Dendritic cell treated with granulocyte-macrophage colony-stimulating factor and Interleukin-4, amounts not matched to agents 40 ng/mL and 50 ng/mL, for 4 days (primary cell): ENCODE measurements around the gene FMO5.
"Not testable (repeated sequence)": the region's sequence is repeated elsewhere in the genome, so short reads cannot be mapped to it uniquely, and the experiment has no call there.

Experiments
- H3K27ac Mint-ChIP-seq: one replicate; pipeline ENCODE4 v1.8.0; 2022; ENCODE audit warnings: mild to moderate bottlenecking, mixed read lengths
- H3K27me3 Mint-ChIP-seq: one replicate; pipeline ENCODE4 v1.8.0; 2022; ENCODE audit warnings: mild to moderate bottlenecking, mixed read lengths
- H3K36me3 Mint-ChIP-seq: one replicate; pipeline ENCODE4 v1.8.0; 2022; ENCODE audit warnings: low read depth, mixed read lengths
- H3K4me1 Mint-ChIP-seq: one replicate; pipeline ENCODE4 v1.8.0; 2022; ENCODE audit warnings: low read depth, mixed read lengths
- H3K4me3 Mint-ChIP-seq: one replicate; pipeline ENCODE4 v1.8.0; 2022; ENCODE audit warnings: mild to moderate bottlenecking, moderate library complexity, mixed read lengths
- H3K9me3 Mint-ChIP-seq: one replicate; pipeline ENCODE4 v1.8.0; 2022; ENCODE audit warnings: mixed read lengths
- intact Hi-C: fragments of 100-400 bp; cut with micrococcal nuclease; formaldehyde crosslinking; loops from one replicate; pipeline ENCODE4 v1.15.0; 2022

FMO5 gene

GRCh38 chr1:147245586-147246021 is 20.5 kb upstream of the FMO5 start:
- Mint-ChIP-seq H3K4me3 (no peak overlapping the region), H3K27ac (peak overlapping the region; percentile 53), H3K4me1 (peaks cover 54% of the 10 kb centered on the region)

GRCh38 chr1:147245129-147245528 is 20.0 kb upstream of the FMO5 start:
- no peaks in the 10 kb centered on the region for H3K27me3 Mint-ChIP-seq
- H3K9me3 Mint-ChIP-seq: no peaks in the 10 kb centered on the region
- peaks cover 50% of the 10 kb centered on the region for H3K4me1 Mint-ChIP-seq
- H3K36me3 Mint-ChIP-seq: peaks cover 6% of the 10 kb centered on the region
- intact Hi-C loops: loop anchor here (10.0 kb wide), 1 partner anchor 160 kb away; no protein-coding TSS in a partner anchor
- no peak overlapping the region for H3K4me3 Mint-ChIP-seq
- peak overlapping the region; percentile 53 for H3K27ac Mint-ChIP-seq

More at GRCh38 chr1:147245586-147246021, 20.5 kb upstream of the FMO5 start:
- intact Hi-C loops: loop anchor here (10.0 kb wide), 1 partner anchor 161 kb away; no protein-coding TSS in a partner anchor
- H3K27me3 Mint-ChIP-seq: no peaks in the 10 kb centered on the region
- peaks cover 6% of the 10 kb centered on the region for H3K36me3 Mint-ChIP-seq
- no peaks in the 10 kb centered on the region for H3K9me3 Mint-ChIP-seq

GRCh38 chr1:147243841-147244240 is 18.7 kb upstream of the FMO5 start:
- H3K27ac Mint-ChIP-seq: peak overlapping the region; percentile 84

DNA sequence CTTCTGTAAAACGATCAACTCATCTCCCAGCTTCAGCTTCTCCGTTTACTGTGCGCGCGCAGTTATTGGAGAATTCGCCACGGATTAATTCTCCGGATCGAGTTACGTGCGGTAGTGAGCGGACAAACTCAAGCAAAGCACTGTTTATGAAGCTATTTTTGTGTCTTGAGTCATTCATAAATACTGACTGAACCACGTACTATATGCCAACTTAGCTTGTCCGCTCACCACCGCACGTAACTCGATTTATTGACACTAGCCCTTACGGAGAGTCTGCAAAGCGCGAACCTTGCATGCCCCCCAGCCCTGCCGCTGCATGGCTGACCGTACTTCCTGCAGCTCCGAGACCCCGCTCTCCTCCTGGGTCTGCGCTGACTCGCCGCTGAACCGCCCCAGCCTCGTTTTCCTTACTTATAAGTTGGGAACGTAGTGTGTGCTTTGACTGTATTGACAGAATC is 18.1 kb upstream of the FMO5 start:
- intact Hi-C loops: loop anchor here (10.0 kb wide), 1 partner anchor 158 kb away; no protein-coding TSS in a partner anchor
- peak overlapping the region; percentile 84 for H3K27ac Mint-ChIP-seq
- H3K27me3 Mint-ChIP-seq: no peaks in the 10 kb centered on the region
- H3K9me3 Mint-ChIP-seq: no peaks in the 10 kb centered on the region
- peak overlapping the region; percentile 92 for H3K4me3 Mint-ChIP-seq
- H3K36me3 Mint-ChIP-seq: peaks cover 6% of the 10 kb centered on the region
- peaks cover 40% of the 10 kb centered on the region for H3K4me1 Mint-ChIP-seq

More at GRCh38 chr1:147243841-147244240, 18.7 kb upstream of the FMO5 start:
- Mint-ChIP-seq H3K27me3 (no peaks in the 10 kb centered on the region), H3K4me1 (peaks cover 44% of the 10 kb centered on the region), H3K9me3 (no peaks in the 10 kb centered on the region), H3K36me3 (peaks cover 6% of the 10 kb centered on the region), H3K4me3 (peak overlapping the region; percentile 92)
- intact Hi-C loops: loop anchor here (10.0 kb wide), 1 partner anchor 159 kb away; no protein-coding TSS in a partner anchor

GRCh38 chr1:147242449-147243227 is 17.5 kb upstream of the FMO5 start, which contains the start of gene CHD1L:
CHD1L (plus strand) TSS chr1:147242684; CDS start chr1:147242704, 20 bp downstream.
- intact Hi-C loops: loop anchor here (1.0 to 10.0 kb wide), 3 partner anchors 17 to 158 kb away; partner anchors contain the start of genes FMO5 and PRKAB2
- Mint-ChIP-seq H3K27ac (peak within 1 kb of the TSS; percentile 84), H3K36me3 (peaks cover 6% of the 10 kb centered on the region), H3K4me3 (peak within 1 kb of the TSS; percentile 92), H3K4me1 (peaks cover 37% of the 10 kb centered on the region), H3K27me3 (no peaks in the 10 kb centered on the region), H3K9me3 (no peaks in the 10 kb centered on the region)

GRCh38 chr1:147241934-147242448 is 16.9 kb upstream of the FMO5 start:
- peaks cover 6% of the 10 kb centered on the region for H3K36me3 Mint-ChIP-seq
- peak overlapping the region; percentile 92 for H3K4me3 Mint-ChIP-seq
- peak overlapping the region; percentile 84 for H3K27ac Mint-ChIP-seq
- H3K9me3 Mint-ChIP-seq: no peaks in the 10 kb centered on the region
- peaks cover 30% of the 10 kb centered on the region for H3K4me1 Mint-ChIP-seq
- intact Hi-C loops: loop anchor here (1.0 to 10.0 kb wide), 3 partner anchors 17 to 157 kb away; partner anchors contain the start of genes FMO5 and PRKAB2
- H3K27me3 Mint-ChIP-seq: no peaks in the 10 kb centered on the region

DNA sequence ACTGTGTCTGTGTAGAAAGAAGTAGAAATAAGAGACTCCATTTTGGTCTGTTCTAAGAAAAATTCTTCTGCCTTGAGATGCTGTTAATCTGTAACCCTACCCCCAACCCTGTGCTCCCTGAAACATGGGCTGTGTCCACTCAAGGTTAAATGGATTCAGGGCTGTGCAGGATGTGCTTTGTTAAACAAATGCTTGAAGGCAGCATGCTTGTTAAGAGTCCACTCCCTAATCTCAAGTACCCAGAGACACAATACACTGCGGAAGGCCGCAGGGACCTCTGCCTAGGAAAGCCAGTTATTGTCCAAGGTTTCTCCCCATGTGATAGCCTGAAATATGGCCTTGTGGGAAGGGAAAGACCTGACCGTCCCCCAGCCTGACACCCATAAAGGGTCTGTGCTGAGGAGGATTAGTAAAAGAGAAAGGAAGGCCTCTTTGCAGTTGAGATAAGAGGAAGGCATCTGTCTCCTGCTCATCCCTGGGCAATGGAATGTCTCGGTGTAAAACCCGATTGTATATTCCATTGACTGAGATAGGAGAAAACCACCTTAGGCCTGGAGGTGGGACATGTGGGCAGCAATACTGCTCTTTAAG is 15.1 kb upstream of the FMO5 start:
- peaks cover 15% of the 10 kb centered on the region for H3K4me1 Mint-ChIP-seq
- not testable (repeated sequence) for H3K27me3 Mint-ChIP-seq, H3K27ac Mint-ChIP-seq, H3K36me3 Mint-ChIP-seq, H3K4me3 Mint-ChIP-seq
- intact Hi-C loops: loop anchor here (10.0 kb wide), 1 partner anchor 155 kb away; no protein-coding TSS in a partner anchor
- peaks cover 15% of the 10 kb centered on the region for H3K9me3 Mint-ChIP-seq

- Mint-ChIP-seq H3K4me1 (peaks cover 5% of the 10 kb centered on the region), H3K27ac (no peak overlapping the region), H3K27me3 (no peaks in the 10 kb centered on the region), H3K9me3 (peaks cover 15% of the 10 kb centered on the region), H3K36me3 (peaks cover 6% of the 10 kb centered on the region), H3K4me3 (no peak overlapping the region)
- intact Hi-C loops: no loop called here
Observed at GRCh38 chr1:147238925-147239820, 14.0 kb upstream of the FMO5 start.

GRCh38 chr1:147238053-147238902 is 13.1 kb upstream of the FMO5 start:
- intact Hi-C loops: no loop called here

DNA sequence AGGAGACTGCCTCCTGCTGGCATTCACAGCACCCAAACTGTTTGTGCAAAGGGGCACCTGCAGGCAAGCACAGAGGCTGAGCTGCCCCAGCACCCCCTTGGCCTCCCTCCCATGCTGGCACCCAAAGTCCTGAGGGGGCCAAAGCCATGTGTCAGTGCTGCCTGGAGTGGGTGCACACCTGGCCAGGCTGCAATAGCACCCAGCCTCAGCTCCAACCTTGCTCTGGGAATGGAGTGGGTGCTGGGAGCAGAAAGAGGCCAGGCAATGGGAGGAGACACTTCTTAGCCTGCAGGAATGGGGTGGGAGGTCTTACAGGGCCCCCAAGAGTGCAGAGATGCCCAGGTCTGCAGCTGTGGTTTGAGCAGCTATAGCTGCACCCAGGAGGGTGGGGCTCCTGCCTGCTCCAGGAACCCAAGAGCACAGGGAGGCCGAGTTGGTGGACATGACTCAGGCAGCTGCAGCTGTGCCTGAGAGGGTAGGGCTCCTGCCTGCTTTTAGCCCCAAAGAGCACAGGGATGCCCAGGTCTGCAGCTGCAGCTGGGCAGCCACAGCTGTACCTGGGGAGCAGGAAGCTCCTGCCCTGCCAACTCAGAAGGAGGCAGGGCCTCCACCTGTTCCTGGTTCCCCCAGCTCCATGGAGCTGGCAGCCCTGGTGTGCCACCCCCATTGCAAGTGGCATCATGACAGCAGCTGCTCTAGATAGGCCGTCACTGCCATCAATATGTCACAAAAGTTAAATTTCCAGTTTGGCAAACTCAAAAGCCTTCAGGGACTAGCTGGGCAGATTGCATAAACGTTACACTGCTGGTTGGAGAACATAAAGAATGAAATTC is 12.0 kb upstream of the FMO5 start:
- Mint-ChIP-seq H3K36me3 (no peaks in the 10 kb centered on the region), H3K9me3 (peaks cover 21% of the 10 kb centered on the region), H3K4me3 (no peak overlapping the region), H3K27ac (no peak overlapping the region), H3K4me1 (no peaks in the 10 kb centered on the region), H3K27me3 (no peaks in the 10 kb centered on the region)
- intact Hi-C loops: no loop called here

More at GRCh38 chr1:147238053-147238902, 13.1 kb upstream of the FMO5 start:
- H3K27me3 Mint-ChIP-seq: no peaks in the 10 kb centered on the region
- H3K36me3 Mint-ChIP-seq: peaks cover 6% of the 10 kb centered on the region
- no peak overlapping the region for H3K27ac Mint-ChIP-seq
- no peak overlapping the region for H3K4me3 Mint-ChIP-seq
- H3K4me1 Mint-ChIP-seq: no peaks in the 10 kb centered on the region
- peaks cover 15% of the 10 kb centered on the region for H3K9me3 Mint-ChIP-seq

DNA sequence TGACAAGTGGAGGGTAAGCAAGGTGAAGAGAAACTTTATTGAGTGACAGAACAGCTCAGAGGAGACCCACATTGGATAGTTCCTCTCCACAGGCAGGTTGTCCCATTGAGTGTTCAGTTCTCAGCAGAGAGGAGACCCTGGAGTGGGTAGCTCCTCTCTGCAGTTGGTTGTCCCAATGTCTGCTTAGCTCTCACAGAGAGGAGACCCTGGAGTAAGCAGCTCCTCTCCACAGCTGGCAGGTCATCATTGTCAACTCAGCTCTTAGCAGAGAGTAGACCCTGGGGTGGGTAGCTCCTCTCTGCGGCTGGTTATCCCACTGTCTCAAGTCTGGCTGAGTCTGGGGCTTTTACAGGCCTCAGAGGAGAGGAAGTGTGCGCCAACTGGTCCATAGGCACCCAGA is 11.3 kb upstream of the FMO5 start:
- Mint-ChIP-seq H3K9me3 (peaks cover 21% of the 10 kb centered on the region), H3K27ac (no peak overlapping the region), H3K36me3 (no peaks in the 10 kb centered on the region), H3K4me1 (no peaks in the 10 kb centered on the region), H3K4me3 (no peak overlapping the region), H3K27me3 (no peaks in the 10 kb centered on the region)
- intact Hi-C loops: no loop called here

- Mint-ChIP-seq H3K27me3 (peaks cover 3% of the 10 kb centered on the region), H3K36me3 (no peaks in the 10 kb centered on the region), H3K27ac (no peak overlapping the region), H3K4me1 (no peaks in the 10 kb centered on the region), H3K4me3 (no peak overlapping the region), H3K9me3 (peaks cover 21% of the 10 kb centered on the region)
- intact Hi-C loops: no loop called here
Observed at GRCh38 chr1:147235822-147236221, 10.7 kb upstream of the FMO5 start.
